ENCODE measurements around the gene PLEKHM2. TPM values are rescaled to one million over a fixed set of nuclear protein-coding genes. Genes with fewer than 3 reads are reported as not detected.
"Not testable (repeated sequence)": the region's sequence is repeated elsewhere in the genome, so short reads cannot be mapped to it uniquely, and the experiment has no call there.

PLEKHM2 gene
- total RNA-seq, 1 donor from 2014 or later: 71.2 TPM

GRCh38 chr1:15676688-15677661, 7.1 kb upstream of the PLEKHM2 start:
- no peak for DNase-seq (ENCODE audit: low spot score)

GRCh38 chr1:15678578-15678977, 5.5 kb upstream of the PLEKHM2 start:
- DNase-seq (ENCODE audit: low spot score): no peak

GRCh38 chr1:15680131-15680530, 4.0 kb upstream of the PLEKHM2 start:
- DNase-seq (ENCODE audit: low spot score): no peak

- no peak for DNase-seq (ENCODE audit: low spot score)
Measured at GRCh38 chr1:15680561-15681348, 3.4 kb upstream of the PLEKHM2 start.

GRCh38 chr1:15681349-15682292, 2.5 kb upstream of the PLEKHM2 start:
- DNase-seq (ENCODE audit: low spot score): no peak

- DNase-seq (ENCODE audit: low spot score): no peak
Measured at GRCh38 chr1:15682936-15683341, 1.2 kb upstream of the PLEKHM2 start.

GRCh38 chr1:15683345-15684039, 628 bp upstream of the PLEKHM2 start:
- DNase-seq (ENCODE audit: low spot score): no peak

GRCh38 chr1:15684468-15685291, 560 bp downstream of the PLEKHM2 start:
- DNase-seq (ENCODE audit: low spot score): no peak

- no peak for DNase-seq (ENCODE audit: low spot score)
Measured at GRCh38 chr1:15685820-15686219, 1.7 kb downstream of the PLEKHM2 start.

- no peak for DNase-seq (ENCODE audit: low spot score)
Measured at GRCh38 chr1:15687446-15687845, 3.3 kb downstream of the PLEKHM2 start.

GRCh38 chr1:15690317-15690716, 6.2 kb downstream of the PLEKHM2 start:
- DNase-seq (ENCODE audit: low spot score): no peak

GRCh38 chr1:15691434-15692032, 7.4 kb downstream of the PLEKHM2 start:
- DNase-seq (ENCODE audit: low spot score): no peak

GRCh38 chr1:15692121-15692682, 8.1 kb downstream of the PLEKHM2 start:
- DNase-seq (ENCODE audit: low spot score): no peak

- DNase-seq (ENCODE audit: low spot score): no peak
Measured at GRCh38 chr1:15693371-15693770, 9.3 kb downstream of the PLEKHM2 start.

- DNase-seq (ENCODE audit: low spot score): no peak
Measured at GRCh38 chr1:15696956-15697521, 12.9 kb downstream of the PLEKHM2 start.

- no peak for DNase-seq (ENCODE audit: low spot score)
Measured at GRCh38 chr1:15698201-15698600, 14.1 kb downstream of the PLEKHM2 start.

GRCh38 chr1:15699321-15699720, 15.2 kb downstream of the PLEKHM2 start:
- not testable (repeated sequence) for DNase-seq (ENCODE audit: low spot score)

GRCh38 chr1:15700508-15700907, 16.4 kb downstream of the PLEKHM2 start:
- no peak for DNase-seq (ENCODE audit: low spot score)

GRCh38 chr1:15701784-15702183, 17.7 kb downstream of the PLEKHM2 start:
- DNase-seq (ENCODE audit: low spot score): no peak

Measured in mucosa of gallbladder (tissue), 1 donor.